Activated T-helper 1 cell treated with anti-CD3 and anti-CD28 coated beads, Interleukin-2, amount 50 U/mL, for 16 hours (primary cell): ENCODE data around the gene ERFL.
A peak's percentile ranks its signal among the peaks of the same experiment; 100 is the strongest.

ENCODE experiments used
- DNase-seq, 2 donors: peaks; one replicate each; pipeline ENCODE4 v3.0.0-alpha.2; 2020; ENCODE audit warnings: low read depth in 1 of 2, low spot score in 1 of 2

The ERFL gene

DNA sequence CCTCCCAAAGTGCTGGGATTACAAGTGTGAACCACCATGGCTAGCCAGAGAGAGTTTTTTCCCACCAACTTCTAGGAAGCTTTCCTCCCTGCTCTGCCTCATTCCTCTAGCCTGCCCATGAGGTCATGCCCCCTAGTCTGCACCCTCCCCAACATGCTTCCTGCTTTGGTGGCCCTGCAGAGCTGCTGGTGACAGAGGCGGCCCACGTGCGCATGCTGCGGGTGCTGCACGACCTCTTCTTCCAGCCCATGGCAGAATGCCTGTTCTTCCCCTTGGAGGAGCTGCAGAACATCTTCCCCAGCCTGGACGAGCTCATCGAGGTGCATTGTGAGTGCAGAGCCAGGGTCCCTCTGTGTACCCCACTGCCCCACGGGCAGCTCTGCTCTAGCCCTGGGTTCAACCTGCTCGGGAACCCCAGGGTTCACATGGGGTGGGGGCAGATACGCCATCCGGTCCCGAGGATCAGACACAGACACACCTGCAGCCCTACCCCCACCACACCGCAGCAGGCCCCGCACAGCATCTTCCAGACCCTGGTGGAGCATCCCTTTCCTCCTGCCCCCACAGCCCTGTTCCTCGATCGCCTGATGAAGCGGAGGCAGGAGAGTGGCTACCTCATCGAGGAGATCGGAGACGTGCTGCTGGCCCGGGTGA lies 26.4 kb downstream of the ERFL start:
- DNase-seq, result no peak

- no peak for DNase-seq
These were observed 30.0 kb downstream of the ERFL start for GRCh38 chr19:41898235-41898634.

DNA sequence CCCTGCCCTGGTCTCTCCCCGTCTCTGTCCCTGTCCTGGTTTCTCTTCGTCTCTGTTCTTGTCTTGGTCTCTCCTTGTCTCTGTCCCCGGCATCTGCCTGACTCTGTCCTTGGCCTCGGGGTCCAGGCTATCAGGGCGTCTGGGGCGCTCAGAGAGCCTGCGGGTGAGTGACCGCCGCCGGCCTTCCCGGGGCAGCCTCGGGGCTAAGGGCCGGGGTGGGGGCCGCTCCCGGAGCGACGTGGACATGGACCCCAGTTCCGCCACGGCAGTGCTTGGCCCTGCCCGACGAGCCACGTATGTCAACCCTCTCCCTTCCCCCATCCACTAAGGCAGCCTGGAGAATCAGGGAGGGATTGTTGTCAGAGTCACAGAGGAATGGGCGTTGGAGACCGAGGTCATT lies 30.4 kb downstream of the ERFL start:
- DNase-seq, result no peak

DNA sequence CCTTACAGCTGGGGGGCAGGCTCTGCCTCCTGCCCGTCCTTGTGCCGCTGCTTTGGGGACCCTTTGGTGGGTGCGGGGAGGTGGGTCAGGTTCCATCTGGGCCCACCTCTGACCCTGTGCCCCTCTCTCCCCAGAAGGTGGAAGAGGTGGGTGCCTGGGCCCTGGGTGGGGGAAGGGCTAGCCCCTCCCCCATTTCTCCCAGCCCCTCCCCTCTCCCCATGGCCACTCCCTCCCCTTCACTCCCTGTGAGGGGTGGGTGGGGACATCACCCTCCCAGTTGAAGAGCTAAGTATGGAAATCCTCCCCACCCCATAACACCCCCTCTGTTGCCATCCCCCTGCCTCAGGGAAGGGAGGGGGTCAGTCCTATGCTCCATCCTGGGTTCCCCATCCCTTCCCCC lies 31.1 kb downstream of the ERFL start:
- no peak for DNase-seq

DNA sequence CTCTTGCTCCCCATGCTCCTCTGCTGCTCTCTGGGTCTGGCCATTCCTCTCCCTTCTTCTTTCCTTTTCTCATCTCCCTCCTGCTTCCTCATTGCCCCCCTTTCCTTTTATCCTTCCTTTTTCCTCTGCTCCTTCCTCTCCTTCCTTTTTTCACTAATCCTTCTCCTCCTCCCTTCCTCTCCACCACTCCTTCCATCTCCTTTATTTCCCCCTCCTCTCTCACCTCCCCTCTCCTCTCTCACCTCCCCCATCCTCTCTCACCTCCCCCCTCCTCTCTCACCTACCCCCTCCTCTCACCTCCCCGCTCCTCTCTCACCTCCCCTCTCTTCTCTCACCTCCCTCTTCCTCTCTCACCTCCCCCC lies 31.7 kb downstream of the ERFL start:
- no peak for DNase-seq

- DNase-seq, result no peak
These were observed 32.3 kb downstream of the ERFL start for GRCh38 chr19:41895745-41896580.

- no peak for DNase-seq
These were observed 33.9 kb downstream of the ERFL start for GRCh38 chr19:41894350-41894749.

- no peak for DNase-seq
These were observed 34.4 kb downstream of the ERFL start for GRCh38 chr19:41893899-41894298.

- DNase-seq, result no peak
These were observed 35.9 kb downstream of the ERFL start for GRCh38 chr19:41892173-41892902.

DNA sequence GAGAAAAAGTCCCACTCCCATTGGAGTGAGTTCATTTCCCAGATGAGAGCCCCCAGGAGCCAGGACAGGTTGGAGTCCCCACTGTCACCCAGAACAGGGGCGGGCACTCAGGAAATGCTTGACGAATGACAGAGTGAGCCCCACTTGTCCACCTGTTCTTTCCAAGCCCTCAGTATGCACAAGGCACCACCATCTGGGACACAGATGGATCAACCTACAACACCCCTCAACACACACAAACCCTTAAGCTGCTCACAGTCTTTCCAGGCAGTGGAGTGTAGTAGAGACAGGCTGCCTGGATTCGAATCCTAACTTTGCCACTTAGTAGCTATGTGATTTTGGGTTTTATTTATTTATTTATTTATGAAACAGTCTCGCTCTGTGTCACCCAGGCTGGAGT lies 37.3 kb downstream of the ERFL start:
- no peak for DNase-seq

- DNase-seq, result no peak
These were observed 38.4 kb downstream of the ERFL start for GRCh38 chr19:41889896-41890295.

GRCh38 chr19:41888926-41889325 lies 39.3 kb downstream of the ERFL start:
- no peak for DNase-seq

DNA sequence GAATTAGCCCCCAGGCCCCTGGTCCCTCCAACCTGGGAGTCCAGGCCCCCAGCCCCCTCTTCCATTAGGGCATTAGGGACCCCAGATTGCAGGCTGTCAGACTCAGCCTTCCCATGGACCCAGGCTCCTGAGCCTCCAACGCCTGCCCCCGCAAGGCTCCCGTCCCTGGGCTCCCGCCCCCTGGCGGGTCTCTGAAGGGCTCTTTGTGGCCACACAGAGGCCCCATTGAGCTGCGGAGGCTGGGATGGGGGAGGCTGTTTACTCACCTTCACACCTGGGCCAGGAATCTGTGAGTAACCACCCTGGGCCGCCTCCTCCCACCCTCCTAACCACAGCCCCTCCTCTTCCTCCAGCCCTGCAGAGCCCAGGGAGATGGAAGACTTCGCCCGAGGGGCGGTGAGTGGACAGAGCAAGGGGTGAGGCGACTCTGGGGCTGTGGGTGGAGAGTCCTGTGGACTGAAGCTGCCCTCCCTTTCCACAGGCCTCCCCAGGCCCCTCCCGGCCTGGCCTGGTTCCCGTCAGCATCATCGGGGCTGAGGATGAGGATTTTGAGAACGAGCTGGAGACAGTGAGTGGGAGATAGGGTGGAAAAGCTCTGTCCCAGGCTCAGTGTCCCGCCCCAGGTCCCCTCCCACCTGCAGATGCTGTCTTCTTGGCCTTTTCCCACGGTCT lies 40.4 kb downstream of the ERFL start:
- DNase-seq, result peak; percentile 75 to 81

DNA sequence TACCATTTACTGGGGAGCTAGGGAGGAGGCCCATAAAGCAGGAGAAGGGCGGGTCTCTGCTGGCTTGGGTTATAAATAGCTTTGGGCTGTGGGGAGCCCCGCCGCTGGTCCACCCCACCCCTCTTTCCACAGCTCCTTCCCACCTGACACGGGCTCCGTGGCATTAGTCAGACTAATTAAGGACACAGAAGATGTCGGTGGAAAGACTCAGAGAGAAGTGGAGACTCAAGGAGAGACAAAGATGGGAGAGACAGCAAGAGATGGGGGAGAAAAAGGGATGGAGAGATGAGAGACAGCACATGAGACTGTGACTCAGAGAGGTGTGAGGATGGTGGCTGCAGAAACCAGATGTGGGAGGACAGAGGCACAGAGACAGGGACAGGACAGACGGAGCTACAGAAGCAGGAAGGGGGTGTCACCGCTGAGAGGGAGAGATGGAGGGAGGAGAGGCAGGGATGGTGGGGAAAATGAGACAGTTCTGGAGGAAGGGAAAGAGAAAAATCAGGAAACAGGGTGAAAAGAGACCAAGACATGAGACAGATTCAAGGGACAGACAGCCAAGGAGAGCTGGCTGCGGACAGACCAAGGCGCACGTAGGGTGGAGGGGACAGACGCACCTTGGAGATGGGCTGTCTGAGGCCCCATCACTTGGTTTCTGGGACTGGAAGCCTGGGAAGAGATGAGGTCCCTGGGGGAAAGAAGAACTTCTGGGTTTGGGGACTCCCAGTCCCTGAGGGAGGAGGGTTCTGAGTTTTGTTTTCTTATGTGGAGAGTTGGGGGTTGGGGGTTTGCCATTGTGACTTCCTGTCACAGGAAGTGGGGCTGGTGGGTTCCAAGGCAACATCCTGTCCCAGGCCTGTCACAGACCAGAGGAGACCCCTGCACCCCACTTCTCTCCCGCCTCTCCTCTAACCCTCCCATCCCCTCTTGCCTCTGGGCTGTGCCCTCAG lies 41.2 kb downstream of the ERFL start:
- DNase-seq, result peak; percentile 26 to 52

DNA sequence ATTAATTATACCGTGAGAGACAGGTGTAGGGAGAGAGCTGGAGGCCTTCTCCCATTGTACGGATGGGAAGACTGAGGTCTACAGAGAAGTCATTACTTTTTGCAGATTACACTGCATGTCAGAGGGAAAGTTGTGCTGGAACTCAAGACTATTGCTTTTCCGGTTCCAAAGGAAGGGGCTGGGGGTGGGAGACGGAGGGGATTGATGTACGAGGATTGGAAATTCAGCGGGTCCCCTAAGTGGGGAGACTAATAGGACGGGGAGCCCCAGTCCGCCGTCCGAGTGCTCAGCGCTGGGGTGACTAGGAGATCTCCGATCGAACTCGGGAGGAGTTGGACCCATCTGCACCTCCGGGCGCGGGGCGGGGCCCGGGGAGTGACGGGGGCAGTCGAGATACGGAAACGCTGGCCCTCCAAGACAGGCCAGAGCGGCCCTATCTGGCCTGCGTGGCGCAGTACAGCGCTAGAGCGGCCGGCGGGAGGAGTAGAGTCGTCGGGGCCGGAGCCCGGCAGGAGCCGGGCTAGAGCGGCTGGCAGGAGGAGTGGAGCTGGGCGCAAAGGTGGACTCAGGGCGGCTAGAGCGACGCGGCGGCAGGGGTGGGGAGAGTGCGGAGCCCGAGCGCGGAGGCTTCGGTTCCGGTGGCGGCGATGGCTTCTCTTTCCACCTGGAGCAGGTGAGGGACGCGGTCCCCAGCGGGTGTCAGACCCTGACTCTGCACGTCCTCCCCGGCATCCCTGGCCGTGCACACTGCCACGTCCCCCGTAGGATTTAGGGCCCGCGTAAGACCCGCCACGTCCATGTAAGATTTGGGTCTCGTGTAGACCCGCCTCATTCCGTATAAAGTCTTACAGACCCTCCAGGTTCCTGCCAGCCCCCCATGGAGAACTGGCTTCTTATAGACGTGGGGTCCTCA lies 44.2 kb downstream of the ERFL start:
- DNase-seq, result peak; percentile 76 to 78

- no peak for DNase-seq
These were observed 44.8 kb downstream of the ERFL start for GRCh38 chr19:41883463-41883820.

- DNase-seq, result peak; percentile 44 to 47
These were observed 45.4 kb downstream of the ERFL start, which contains the start of gene ARHGEF1 for GRCh38 chr19:41882568-41883462. Gene ARHGEF1 (plus strand): TSS chr19:41883184. CDS start chr19:41888083, 4,899 bp downstream.

GRCh38 chr19:41880329-41880708 lies 47.9 kb downstream of the ERFL start:
- no peak for DNase-seq
